ENCODE results near the gene TXNIP. TPM values are rescaled to one million over a fixed set of nuclear protein-coding genes. Genes with fewer than 3 reads are reported as not detected.
A peak's percentile ranks its signal among the peaks of the same experiment; 100 is the strongest.

TXNIP gene
- total RNA-seq, 3 donors from 2014 or later (not counting 1 experiment from before 2014, with no cell fraction given) = 984 to 1,724 (median 1,422) TPM

GRCh38 chr1:145983206-145983675, 13.1 kb downstream of the TXNIP start:
- 96% methylated on average over 1 of the region's 1 CpG for WGBS (ENCODE audit: insufficient coverage)
- Histone ChIP-seq H3K36me3 (ENCODE audit: control insufficient read depth, insufficient read depth, low read length) (no peaks in the 10 kb centered on the region), H3K4me3 (ENCODE audit: low read length) (no peak overlapping the region), H3K27me3 (ENCODE audit: control insufficient read depth, insufficient read depth, low read length) (no peaks in the 10 kb centered on the region), H3K27ac (ENCODE audit: low read length) (no peak overlapping the region), H3K4me1 (ENCODE audit: control insufficient read depth, insufficient read depth, low read length) (peaks cover 58% of the 10 kb centered on the region), H3K9me3 (ENCODE audit: control insufficient read depth, insufficient read depth, low read length) (no peaks in the 10 kb centered on the region)
- Mint-ChIP-seq H3K9me3 (no peaks in the 10 kb centered on the region), H3K4me1 (peaks cover 27 to 54% of the 10 kb centered on the region in 2 donors), H3K36me3 (no peaks in the 10 kb centered on the region), H3K4me3 (no peak overlapping the region), H3K27me3 (ENCODE audit: low read depth in 2 of 2) (no peaks in the 10 kb centered on the region), H3K27ac (no peak overlapping the region)
- ATAC-seq = no peak
- DNase-seq = peak in 1 of 2 donors; percentile 15
- TF ChIP-seq, protein P1, sequence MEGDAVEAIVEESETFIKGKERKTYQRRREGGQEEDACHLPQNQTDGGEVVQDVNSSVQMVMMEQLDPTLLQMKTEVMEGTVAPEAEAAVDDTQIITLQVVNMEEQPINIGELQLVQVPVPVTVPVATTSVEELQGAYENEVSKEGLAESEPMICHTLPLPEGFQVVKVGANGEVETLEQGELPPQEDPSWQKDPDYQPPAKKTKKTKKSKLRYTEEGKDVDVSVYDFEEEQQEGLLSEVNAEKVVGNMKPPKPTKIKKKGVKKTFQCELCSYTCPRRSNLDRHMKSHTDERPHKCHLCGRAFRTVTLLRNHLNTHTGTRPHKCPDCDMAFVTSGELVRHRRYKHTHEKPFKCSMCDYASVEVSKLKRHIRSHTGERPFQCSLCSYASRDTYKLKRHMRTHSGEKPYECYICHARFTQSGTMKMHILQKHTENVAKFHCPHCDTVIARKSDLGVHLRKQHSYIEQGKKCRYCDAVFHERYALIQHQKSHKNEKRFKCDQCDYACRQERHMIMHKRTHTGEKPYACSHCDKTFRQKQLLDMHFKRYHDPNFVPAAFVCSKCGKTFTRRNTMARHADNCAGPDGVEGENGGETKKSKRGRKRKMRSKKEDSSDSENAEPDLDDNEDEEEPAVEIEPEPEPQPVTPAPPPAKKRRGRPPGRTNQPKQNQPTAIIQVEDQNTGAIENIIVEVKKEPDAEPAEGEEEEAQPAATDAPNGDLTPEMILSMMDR (IDR thresholded peaks at IDR 0.05) = no peak
- intact Hi-C loops (cut with micrococcal nuclease) = no loop called here

GRCh38 chr1:145982010-145982723, 14.2 kb downstream of the TXNIP start:
- TF ChIP-seq, protein P1 (IDR thresholded peaks at IDR 0.05) = no peak
- H3K4me3 ChIP-seq (ENCODE audit: low read length) = no peak overlapping the region
- H3K9me3 Mint-ChIP-seq = no peaks in the 10 kb centered on the region
- H3K27ac Mint-ChIP-seq = no peak overlapping the region
- intact Hi-C loops (cut with micrococcal nuclease) = no loop called here
- peaks cover 69% of the 10 kb centered on the region for H3K4me1 ChIP-seq (ENCODE audit: control insufficient read depth, insufficient read depth, low read length)
- no peaks in the 10 kb centered on the region for H3K27me3 Mint-ChIP-seq (ENCODE audit: low read depth in 2 of 2)
- no peaks in the 10 kb centered on the region for H3K36me3 ChIP-seq (ENCODE audit: control insufficient read depth, insufficient read depth, low read length)
- H3K36me3 Mint-ChIP-seq = no peaks in the 10 kb centered on the region
- peaks cover 21 to 46% of the 10 kb centered on the region in 2 donors for H3K4me1 Mint-ChIP-seq
- H3K9me3 ChIP-seq (ENCODE audit: control insufficient read depth, insufficient read depth, low read length) = no peaks in the 10 kb centered on the region
- WGBS (ENCODE audit: insufficient coverage) = 91% methylated on average over 6 of the region's 6 CpGs
- H3K4me3 Mint-ChIP-seq = no peak overlapping the region
- ATAC-seq (no peak), DNase-seq (peak in 1 of 2 donors; percentile 27)
- no peaks in the 10 kb centered on the region for H3K27me3 ChIP-seq (ENCODE audit: control insufficient read depth, insufficient read depth, low read length)
- H3K27ac ChIP-seq (ENCODE audit: low read length) = peak overlapping the region; percentile 56

DNA sequence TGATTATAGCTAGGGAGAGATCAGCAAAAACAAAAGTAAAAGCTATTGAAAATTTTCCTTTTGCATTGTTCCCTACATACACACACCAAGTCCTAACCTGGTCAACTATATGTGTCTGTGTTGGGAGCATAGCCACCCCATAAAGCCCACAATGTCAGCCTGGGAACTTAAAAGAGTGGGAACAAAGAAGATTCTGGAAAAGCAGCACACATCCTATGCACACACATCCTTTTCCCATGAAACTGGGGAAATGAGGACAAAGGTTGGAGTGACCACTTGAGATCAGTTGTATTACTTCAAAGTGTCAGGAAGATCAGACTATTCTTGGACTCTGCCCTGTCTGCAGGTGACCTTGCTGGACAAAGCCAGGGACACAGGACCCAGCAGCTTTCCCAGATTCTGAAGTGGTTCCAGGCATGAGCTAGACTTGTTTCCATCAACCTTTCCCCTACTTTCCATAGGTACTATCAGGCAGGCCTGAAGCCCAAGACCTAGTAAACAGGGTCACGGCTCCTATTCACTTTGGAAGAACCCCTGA, 15.9 kb downstream of the TXNIP start:
- Histone ChIP-seq H3K4me3 (ENCODE audit: low read length) (peak overlapping the region; percentile 16), H3K27me3 (ENCODE audit: control insufficient read depth, insufficient read depth, low read length) (no peaks in the 10 kb centered on the region), H3K9me3 (ENCODE audit: control insufficient read depth, insufficient read depth, low read length) (no peaks in the 10 kb centered on the region), H3K36me3 (ENCODE audit: control insufficient read depth, insufficient read depth, low read length) (peaks cover 2% of the 10 kb centered on the region), H3K4me1 (ENCODE audit: control insufficient read depth, insufficient read depth, low read length) (peaks cover 70% of the 10 kb centered on the region), H3K27ac (ENCODE audit: low read length) (peak overlapping the region; percentile 97)
- H3K9me3 Mint-ChIP-seq = no peaks in the 10 kb centered on the region
- H3K27ac Mint-ChIP-seq = no peak overlapping the region
- peaks cover 13 to 35% of the 10 kb centered on the region in 2 donors for H3K4me1 Mint-ChIP-seq
- WGBS (ENCODE audit: insufficient coverage) = 100% methylated on average over 1 of the region's 1 CpG
- DNase-seq (peak in 1 of 2 donors; percentile 26), ATAC-seq (no peak)
- no peaks in the 10 kb centered on the region for H3K36me3 Mint-ChIP-seq
- intact Hi-C loops (cut with micrococcal nuclease) = loop anchor here (1.0 kb wide), 1 partner anchor 17 kb away; no protein-coding TSS in a partner anchor
- H3K4me3 Mint-ChIP-seq = no peak overlapping the region
- TF ChIP-seq, protein P1 (IDR thresholded peaks at IDR 0.05) = no peak
- H3K27me3 Mint-ChIP-seq (ENCODE audit: low read depth in 2 of 2) = no peaks in the 10 kb centered on the region

Measured in natural killer cell (primary cell).